HG02852 (cell line): ENCODE measurements around the gene SUN1.
A peak's percentile ranks its signal among the peaks of the same experiment; 100 is the strongest.

Source experiments
- ATAC-seq: cut with Tn5 transposase; IDR thresholded peaks from one replicate; pipeline ENCODE4 v1.9.1; 2021; ENCODE audit warnings: mild to moderate bottlenecking, moderate library complexity; ENCODE audit not compliant: unreplicated experiment

Gene SUN1

GRCh38 chr7:875476-876076 lies 43.3 kb downstream of the SUN1 start:
- no peak for ATAC-seq

- peak; percentile 72 for ATAC-seq
These were observed 44.0 kb downstream of the SUN1 start, which contains the start of gene GET4 for GRCh38 chr7:876077-876971. Gene GET4 (plus strand): TSS chr7:876554. CDS start chr7:876646, 92 bp downstream.

GRCh38 chr7:876972-877311 lies 44.7 kb downstream of the SUN1 start:
- ATAC-seq, result peak; percentile 19

GRCh38 chr7:877312-878232 lies 45.3 kb downstream of the SUN1 start:
- no peak for ATAC-seq

GRCh38 chr7:879093-879492 lies 46.8 kb downstream of the SUN1 start:
- no peak for ATAC-seq

- no peak for ATAC-seq
These were observed 47.4 kb downstream of the SUN1 start for GRCh38 chr7:879706-880105.

GRCh38 chr7:880450-880849 lies 48.2 kb downstream of the SUN1 start:
- no peak for ATAC-seq

- ATAC-seq, result no peak
These were observed 49.4 kb downstream of the SUN1 start for GRCh38 chr7:881441-882234.

- no peak for ATAC-seq
These were observed 50.2 kb downstream of the SUN1 start for GRCh38 chr7:882336-883035.

- no peak for ATAC-seq
These were observed 51.1 kb downstream of the SUN1 start for GRCh38 chr7:883055-884021.

GRCh38 chr7:884191-885003 lies 52.1 kb downstream of the SUN1 start:
- ATAC-seq, result no peak

GRCh38 chr7:885261-885892 lies 53.1 kb downstream of the SUN1 start:
- no peak for ATAC-seq

GRCh38 chr7:885893-886625 lies 53.8 kb downstream of the SUN1 start:
- ATAC-seq, result no peak

- no peak for ATAC-seq
These were observed 54.6 kb downstream of the SUN1 start for GRCh38 chr7:886626-887487.

- no peak for ATAC-seq
These were observed 55.2 kb downstream of the SUN1 start for GRCh38 chr7:887488-887820.
